Measurements from ENCODE around the gene PPP6R2.

Gene PPP6R2

DNA sequence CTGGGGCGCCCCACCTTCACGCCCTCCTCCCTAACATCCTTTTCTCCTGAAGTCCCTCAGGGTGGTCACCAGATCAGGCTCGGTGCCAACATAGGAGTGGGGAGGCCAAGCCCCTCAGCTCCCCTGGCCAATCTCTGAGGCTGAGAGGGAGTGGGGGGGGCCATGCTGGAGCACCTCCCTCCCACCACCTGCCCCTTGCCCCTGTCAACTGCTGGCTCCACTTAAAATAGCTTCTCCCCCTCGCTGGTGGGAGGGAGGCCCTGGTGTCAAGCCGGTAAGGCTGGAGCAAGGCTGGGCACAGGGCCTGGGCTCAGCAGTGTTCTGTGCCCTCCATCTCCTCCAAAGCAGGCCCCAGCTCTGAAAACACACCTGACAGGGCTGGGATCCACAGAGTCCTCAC lies 40.6 kb upstream of the PPP6R2 start:
- in situ Hi-C loops (cut with MboI; ENCODE audit: low sequenced_read_pairs, unreplicated experiment): no loop called here
- TF ChIP-seq CTCF (IDR thresholded peaks at IDR 0.05; ENCODE audit: borderline replicate concordance, control extremely low read depth, extremely low read depth, insufficient read depth, missing control alignments): no peak
- no peak for DNase-seq (ENCODE audit: low spot score)

DNA sequence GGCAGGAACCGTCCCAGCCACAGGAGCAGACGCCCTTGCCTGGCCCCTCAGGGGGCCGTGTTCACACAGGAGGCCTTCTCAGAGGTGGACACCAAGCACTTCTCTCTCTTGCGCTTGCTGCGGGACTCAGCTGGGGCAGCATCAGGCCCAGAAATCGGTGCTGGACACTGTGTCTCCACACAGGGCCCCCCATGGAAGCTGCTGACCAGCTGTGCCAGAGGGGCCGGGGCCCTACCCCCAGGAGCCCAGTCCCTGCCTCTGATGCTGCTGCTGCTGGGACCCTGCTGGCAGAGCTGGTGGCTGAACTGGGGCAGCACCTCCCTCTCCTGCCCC lies 39.6 kb upstream of the PPP6R2 start:
- in situ Hi-C loops (cut with MboI; ENCODE audit: low sequenced_read_pairs, unreplicated experiment): no loop called here
- no peak for TF ChIP-seq CTCF (IDR thresholded peaks at IDR 0.05; ENCODE audit: borderline replicate concordance, control extremely low read depth, extremely low read depth, insufficient read depth, missing control alignments)
- DNase-seq (ENCODE audit: low spot score): no peak

- in situ Hi-C loops (cut with MboI; ENCODE audit: low sequenced_read_pairs, unreplicated experiment): no loop called here
- TF ChIP-seq CTCF (IDR thresholded peaks at IDR 0.05; ENCODE audit: borderline replicate concordance, control extremely low read depth, extremely low read depth, insufficient read depth, missing control alignments): no peak
- DNase-seq (ENCODE audit: low spot score): no peak
Observed at GRCh38 chr22:50303848-50304527, 39.1 kb upstream of the PPP6R2 start.

DNA sequence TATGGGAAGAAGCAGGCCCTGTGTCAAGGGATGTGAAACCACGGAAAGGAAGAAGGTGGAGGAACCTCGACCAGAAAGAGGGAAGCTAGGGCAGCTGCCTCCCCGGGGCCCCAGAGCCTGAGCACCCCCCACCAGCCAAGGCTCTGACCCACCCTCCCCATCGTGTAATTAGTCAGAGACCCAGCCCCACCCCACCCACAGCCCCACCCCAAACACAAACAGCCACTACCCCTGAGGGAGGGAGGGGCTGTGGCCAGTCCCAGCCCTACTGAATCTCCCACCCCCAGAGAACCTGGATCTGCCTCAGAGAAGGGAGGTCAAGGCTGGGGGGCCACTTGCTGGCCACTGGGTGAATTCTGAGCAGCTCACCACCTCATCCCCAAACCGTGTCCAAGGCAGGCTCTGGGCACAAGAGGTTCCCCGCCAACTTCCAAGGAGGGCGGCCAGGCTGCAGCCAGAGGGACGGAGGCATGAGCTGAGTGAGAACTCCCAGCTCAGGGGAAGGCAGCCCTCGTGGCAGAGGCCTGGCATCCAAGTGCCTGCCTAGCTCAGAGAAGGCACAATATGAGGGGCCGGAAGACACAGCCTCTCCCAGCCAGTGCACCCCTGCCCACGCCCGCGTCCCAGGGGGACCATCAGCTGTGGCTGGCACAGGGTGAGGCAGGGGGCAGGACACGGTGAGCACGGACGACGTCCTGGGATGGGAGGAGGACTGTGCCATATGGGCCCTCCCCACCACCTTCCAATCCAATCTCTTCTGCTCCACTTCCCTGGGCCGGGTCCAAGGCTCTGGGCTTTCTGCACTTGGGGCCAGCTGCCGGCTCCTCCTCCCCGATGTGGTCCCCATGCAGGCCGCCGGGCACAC lies 38.4 kb upstream of the PPP6R2 start:
- DNase-seq (ENCODE audit: low spot score): no peak
- TF ChIP-seq CTCF (IDR thresholded peaks at IDR 0.05; ENCODE audit: borderline replicate concordance, control extremely low read depth, extremely low read depth, insufficient read depth, missing control alignments): no peak
- in situ Hi-C loops (cut with MboI; ENCODE audit: low sequenced_read_pairs, unreplicated experiment): no loop called here

DNA sequence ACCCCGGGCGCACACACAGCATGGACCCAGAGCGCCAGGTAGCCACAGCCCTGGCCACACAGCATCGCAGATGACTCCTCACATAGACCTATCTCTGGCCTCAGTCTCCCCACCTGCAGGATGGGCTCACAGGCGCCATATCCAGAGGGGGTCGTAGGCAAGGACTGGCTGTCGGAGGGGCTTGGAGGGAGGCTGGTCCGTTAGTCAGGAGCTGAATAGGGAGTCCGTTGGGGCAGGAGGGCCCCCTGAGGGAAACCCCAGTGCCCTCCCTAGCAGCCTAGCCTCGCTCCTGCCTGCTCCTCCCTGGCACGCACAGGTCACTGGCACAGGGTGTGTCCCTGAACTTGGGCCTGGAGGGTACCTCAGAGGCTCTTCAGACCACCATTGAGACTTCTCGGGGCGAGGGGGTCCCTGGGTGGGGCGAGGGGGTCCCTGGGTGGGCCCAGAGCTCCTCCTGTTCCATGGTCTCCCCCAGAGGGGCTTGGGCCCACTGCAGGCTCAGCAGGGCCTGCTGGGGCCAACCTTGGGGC lies 37.7 kb upstream of the PPP6R2 start:
- TF ChIP-seq CTCF (IDR thresholded peaks at IDR 0.05; ENCODE audit: borderline replicate concordance, control extremely low read depth, extremely low read depth, insufficient read depth, missing control alignments): no peak
- in situ Hi-C loops (cut with MboI; ENCODE audit: low sequenced_read_pairs, unreplicated experiment): no loop called here
- no peak for DNase-seq (ENCODE audit: low spot score)

DNA sequence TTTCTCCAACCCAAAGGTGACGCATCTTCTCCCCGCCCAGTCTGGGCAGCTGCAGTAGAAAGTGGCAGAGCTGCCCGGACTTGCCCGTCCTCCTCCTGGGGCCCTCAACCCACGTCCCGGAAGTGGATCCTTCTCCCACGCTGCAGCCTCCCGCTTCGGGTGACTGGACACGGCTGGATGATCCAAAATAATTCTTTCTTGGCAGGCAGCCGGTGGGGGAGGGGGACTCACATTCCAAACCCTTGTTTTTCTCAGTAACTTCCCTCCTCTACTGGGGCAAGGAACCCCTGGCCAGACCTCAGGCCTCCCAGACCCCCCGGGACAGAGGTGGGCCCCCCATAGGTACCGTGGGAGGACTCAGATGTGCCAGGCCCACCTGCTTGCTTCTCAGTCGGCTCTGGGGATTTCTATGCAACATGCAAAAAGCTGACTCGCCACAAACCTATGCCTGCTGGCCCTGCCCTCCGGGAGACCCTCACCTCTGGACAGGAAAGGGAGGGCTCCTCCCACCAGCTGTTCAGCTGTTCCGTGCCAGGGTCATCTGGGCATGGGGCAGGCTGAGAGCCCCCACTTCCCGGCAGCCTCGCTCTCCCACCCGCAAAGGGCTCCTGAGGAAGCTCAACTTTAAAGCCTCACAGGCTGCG lies 37.1 kb upstream of the PPP6R2 start:
- no peak for TF ChIP-seq CTCF (IDR thresholded peaks at IDR 0.05; ENCODE audit: borderline replicate concordance, control extremely low read depth, extremely low read depth, insufficient read depth, missing control alignments)
- DNase-seq (ENCODE audit: low spot score): peak; percentile 76

More for the DNA sequence above, 37.1 kb upstream of the PPP6R2 start:
- in situ Hi-C loops (cut with MboI; ENCODE audit: low sequenced_read_pairs, unreplicated experiment): no loop called here
